ENCODE data around the gene NHLH2.

NHLH2 gene

GRCh38 chr1:115840605-115841460 lies at the start of gene NHLH2:
Gene NHLH2 (minus strand): TSS chr1:115841126. CDS start chr1:115838372, 2,754 bp downstream.
- DNase-seq (ENCODE audit: low read depth), result no peak

DNA sequence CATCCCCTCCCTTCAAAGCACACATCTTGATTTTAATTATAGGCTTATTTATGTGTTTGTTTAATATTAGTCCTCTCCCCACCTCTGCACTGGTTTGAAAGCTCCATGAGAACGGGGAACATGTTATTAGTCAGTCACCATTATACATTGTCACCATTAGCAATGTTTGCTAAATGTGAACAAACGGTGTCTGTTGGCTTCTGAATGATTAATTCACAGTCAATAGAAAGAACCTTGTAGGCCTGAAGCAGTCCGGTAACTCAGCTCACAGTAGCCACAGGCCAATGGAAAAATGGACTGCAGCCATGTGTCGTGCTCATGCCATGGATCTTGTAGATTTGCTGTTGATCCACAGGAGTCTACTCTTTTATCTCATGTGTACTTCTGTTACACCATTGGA lies 49.7 kb upstream of the NHLH2 start:
- no peak for DNase-seq (ENCODE audit: low read depth)

GRCh38 chr1:115888976-115889375 lies 48.0 kb upstream of the NHLH2 start:
- no peak for DNase-seq (ENCODE audit: low read depth)

- DNase-seq (ENCODE audit: low read depth), result no peak
Observed at GRCh38 chr1:115882913-115883902, 42.3 kb upstream of the NHLH2 start.

DNA sequence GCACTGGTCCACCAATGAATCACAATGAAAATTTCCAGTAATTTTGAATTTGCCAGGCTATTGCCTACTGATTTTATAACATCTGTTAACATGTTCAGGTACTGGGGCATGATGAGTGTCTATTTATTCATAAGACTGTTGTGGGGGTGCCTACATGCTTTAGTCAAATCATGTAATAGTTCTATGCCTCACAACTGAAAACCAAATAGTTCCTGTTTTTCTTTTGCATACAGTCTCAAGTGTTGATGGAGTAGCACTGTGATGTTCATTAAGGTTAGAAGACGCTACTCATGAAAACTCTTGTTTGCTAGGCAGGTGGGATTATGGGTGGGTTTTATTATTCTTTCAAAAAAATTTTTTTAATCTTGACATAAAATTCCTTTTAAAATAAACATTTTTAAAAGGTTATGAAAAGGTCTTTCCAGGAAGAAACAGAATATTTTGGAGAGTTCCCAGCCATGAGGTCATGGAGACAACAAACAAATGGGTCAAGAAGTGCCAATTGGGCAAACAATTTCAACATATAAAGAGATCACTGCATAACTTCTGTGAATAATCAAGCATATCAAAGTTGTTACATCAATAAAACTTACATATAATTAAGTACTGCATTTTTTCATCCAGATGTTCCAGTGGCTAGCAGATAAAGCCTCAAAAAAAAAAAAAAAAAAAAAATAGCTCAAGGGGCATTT lies 40.2 kb upstream of the NHLH2 start:
- DNase-seq (ENCODE audit: low read depth), result no peak

DNA sequence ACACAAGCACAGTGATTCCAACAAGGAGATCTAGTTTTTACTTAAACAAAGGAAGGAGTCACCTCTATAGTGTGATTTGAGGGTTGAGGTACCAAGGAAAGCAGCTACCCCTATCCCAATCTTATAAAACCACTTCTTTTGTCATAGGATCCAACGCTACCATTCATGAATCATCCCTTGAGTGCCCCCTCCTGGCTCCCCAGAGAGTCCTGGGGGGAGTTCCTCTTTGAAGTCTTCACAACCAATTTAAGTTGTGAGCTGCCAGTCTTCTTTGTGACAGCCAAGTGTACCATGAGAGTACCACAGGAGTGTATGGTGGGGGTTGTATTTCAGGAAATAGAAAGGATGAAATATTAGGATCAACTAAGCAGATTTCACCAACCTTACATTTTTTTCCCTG lies 39.1 kb upstream of the NHLH2 start:
- no peak for DNase-seq (ENCODE audit: low read depth)

DNA sequence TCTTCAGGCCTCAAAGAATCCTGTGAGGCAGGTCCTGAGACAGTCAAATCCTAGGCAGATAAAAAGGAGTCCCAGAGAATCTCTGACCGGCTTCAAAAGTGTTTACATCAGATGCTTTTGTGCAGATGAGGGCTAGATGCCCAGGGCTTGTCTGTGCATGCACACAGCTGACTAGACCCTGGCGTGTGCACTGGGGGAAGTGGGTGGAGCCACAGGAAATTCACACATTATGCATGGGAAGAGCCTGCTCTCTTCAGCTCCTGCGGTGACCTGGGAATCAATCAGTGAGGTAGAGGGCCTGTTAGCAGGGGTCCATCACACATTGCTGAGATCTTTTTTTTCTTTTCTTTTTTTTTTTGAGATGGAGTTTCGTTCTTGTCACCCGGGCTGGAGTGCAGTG lies 36.6 kb upstream of the NHLH2 start:
- no peak for DNase-seq (ENCODE audit: low read depth)

DNA sequence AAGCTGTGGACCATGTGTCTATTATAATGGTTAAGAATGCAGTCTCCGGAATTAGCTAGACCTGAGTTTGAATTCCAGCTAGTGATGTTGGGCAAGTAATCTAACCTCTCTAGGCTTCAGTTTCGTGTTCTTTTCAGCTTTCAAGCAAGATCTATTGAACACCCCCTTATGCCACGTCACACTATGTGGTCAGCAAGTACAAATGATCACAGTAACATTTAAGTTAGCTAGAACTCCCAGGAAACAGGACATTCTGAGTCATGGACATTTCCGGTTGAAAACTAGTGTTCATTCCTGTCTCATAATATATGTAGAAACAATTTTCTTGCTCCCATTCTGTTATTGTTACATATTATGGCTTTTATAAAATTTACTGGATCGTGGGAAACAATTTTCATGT lies 34.0 kb upstream of the NHLH2 start:
- DNase-seq (ENCODE audit: low read depth), result no peak

GRCh38 chr1:115874497-115874896 lies 33.6 kb upstream of the NHLH2 start:
- no peak for DNase-seq (ENCODE audit: low read depth)

DNA sequence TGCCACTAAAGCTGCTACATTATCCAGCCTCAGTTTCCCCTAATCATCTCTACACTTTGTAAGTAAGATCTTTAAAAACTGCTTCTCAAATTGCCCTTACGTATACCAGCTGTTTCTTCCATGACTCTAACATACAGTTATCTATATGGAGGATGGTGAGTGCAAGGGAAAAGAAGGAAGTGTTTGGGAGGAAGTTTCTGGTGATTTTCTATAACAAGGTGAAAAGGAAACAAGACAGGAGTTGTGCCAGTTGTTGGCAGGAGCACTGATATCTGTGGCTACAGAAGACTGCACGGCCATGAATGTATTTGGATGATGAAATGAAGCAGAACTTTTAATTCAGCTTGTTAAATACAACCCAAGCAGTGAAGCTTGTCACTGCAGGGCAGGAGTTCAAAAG lies 32.3 kb upstream of the NHLH2 start:
- no peak for DNase-seq (ENCODE audit: low read depth)

DNA sequence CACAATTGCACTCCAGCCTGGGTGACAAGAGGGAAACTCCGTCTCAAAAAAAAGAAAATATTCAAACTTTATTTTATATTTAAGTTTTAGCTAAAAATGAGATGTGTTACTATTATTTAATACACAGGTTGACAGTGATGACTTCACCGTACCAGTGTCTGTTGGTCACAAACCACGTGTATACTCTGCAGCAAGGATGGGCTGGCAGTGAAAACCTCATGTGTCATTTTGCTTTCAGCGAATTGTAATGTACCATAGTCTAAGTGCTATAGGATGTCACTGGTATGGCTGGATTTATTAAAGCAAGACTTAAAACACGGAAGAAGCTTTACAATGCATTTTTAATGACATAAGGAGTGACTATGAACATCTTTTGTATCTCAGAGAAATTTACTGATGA lies 28.1 kb upstream of the NHLH2 start:
- no peak for DNase-seq (ENCODE audit: low read depth)

DNA sequence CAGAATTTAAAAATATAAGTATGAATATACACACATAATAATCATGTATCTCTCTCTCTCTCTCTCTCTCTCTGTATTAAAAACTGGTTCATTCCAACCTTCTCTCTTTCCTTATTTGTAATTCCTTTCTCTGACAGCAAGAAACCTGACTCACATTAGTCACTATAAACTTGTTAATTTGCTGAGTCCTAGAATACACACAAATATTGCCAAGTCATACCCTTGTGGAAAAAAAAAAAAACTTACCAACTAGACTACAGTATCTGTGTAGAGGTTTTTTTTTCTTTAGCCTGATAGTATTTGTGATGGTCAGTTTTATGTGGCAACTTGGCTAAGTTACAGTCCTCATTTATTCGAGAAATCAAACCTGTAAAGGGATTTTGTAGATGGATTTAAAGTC lies 26.3 kb upstream of the NHLH2 start:
- no peak for DNase-seq (ENCODE audit: low read depth)

GRCh38 chr1:115865704-115866380 lies 24.9 kb upstream of the NHLH2 start:
- no peak for DNase-seq (ENCODE audit: low read depth)

- no peak for DNase-seq (ENCODE audit: low read depth)
Observed at GRCh38 chr1:115862403-115862802, 21.5 kb upstream of the NHLH2 start.

DNA sequence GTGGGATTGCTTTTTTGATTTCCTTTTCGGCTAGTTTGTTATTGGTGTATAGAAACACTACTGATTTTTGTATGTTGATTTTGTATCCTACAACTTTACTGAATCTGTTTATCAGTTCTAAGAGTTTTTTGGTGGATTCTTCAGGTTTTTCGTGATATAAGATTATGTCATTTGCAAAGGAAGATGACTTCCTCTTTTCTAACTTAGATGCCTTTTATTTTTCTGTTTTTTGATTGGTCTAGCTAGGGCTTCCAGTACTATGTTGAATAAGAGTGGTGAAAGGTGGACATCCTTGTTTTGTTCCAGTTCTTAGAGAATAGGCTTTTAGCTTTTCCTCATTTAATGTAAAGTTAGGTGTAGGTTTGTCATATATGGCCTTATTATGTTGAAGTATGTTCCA lies 13.1 kb upstream of the NHLH2 start:
- DNase-seq (ENCODE audit: low read depth), result no peak

DNA sequence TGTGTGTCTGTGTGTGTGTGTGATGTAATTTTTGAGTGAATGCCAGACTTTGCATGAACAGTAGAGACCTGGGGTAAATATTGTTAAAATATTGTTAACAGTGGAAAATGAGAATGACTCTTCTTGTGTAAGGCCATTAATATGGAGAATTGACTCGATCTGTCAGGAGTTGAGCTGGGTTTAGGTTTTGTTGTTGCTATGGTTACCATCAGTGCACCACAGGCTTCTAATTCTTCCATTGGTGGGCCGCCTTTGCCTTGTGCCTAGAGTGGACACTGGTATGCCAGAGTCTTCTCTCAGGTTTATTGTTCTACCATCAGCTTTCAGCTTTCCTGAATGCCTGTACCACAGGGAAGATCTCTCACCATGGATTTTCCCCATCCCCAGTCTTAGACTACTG lies 10.0 kb upstream of the NHLH2 start:
- DNase-seq (ENCODE audit: low read depth), result no peak

- no peak for DNase-seq (ENCODE audit: low read depth)
Observed at GRCh38 chr1:115847787-115848186, 6.9 kb upstream of the NHLH2 start.

DNA sequence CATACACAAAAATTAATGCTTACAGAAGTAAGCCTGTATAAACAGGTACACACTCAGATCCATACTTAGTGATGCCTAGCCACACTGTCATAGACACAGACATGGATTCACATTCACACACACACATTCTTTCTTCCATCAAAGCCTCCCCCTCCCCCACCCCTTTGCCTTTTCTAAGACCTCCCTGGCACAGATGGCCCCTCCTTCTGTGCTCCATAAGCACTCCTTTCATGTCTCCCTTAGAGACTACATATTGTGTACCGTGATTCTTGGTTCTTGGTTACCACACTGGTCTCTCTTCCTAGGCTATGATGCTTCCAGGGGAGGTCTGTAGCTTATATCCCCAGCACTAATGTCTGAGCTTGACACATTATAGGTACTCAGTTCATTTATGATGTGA lies 2.0 kb upstream of the NHLH2 start:
- no peak for DNase-seq (ENCODE audit: low read depth)

GRCh38 chr1:115839679-115840237 lies 1.2 kb downstream of the NHLH2 start:
- no peak for DNase-seq (ENCODE audit: low read depth)

DNA sequence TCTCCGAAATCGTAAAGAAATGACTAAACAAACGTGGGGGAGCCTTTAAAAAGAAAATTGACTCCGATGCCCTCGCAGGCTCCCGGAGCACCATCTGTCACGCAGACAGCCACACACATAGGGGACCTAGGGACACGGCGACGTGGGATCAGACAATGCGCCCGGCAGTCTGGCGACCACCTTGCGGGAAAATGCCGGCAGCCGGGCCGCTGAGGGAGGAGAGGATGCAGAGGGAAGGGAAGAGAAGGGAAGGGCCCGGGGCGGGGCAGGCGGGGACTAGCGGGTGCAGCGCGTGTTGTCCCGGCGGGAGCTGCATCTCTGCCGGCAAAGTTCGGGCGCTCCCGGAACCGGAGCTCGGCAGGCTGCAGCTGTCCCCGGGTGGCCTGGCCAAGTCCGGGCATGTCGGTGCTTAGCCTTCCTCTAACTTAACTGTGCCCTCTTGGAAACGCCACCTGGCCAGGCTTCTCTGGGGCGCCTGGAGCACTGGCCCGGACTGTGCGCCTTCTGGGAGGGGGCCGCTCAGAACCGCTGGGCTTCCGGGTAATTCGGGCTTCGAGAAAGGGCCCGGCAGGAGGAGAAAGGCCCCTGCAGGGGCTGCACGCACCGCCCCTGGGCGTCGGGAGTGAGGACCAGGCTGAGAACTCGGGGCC lies 1.8 kb downstream of the NHLH2 start:
- no peak for DNase-seq (ENCODE audit: low read depth)

DNA sequence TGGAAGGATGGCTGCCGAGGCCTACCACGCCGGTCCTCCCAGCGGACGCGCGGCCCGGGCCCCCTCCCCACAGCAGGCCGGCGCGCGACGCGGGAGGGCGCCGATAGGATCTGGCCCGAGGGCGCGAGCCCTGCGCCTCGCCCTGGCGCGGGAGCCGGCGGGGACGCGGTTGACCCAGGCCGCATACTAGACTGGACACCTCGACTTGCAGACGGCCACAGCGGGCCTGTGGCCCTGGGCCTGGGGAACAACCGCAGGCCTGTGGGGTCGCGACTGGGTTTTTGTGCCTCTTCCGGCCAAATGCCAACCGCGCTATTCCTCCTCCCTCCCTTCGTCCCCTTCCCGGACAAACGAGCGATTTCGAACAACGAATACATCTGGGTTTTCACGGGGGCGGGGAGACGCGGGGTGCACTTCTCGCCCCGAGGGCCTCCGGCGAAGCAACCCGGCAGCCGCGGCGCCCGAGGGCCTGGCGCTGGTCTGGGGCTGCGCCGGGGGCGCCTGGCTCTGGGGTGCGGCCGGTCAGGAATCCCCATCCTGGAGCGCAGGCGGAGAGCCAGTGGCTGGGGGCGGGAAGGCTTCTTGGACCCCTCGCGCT lies 2.4 kb downstream of the NHLH2 start:
- DNase-seq (ENCODE audit: low read depth), result no peak

All from stimulated activated CD4-positive, alpha-beta T cell treated with anti-CD3 and anti-CD28 coated beads, Interleukin-2, amount 100 ng/mL, for 4 hours (primary cell).